Testis (tissue), 2 donors: ENCODE measurements around the gene PIGS.

Experiments
- CTCF ChIP-seq, 3 experiments: fragments of 450-650 bp in 2 of 3; fragments of 200-600 bp in 1 of 3; sonication (generic) in 1 of 3; IDR thresholded peaks; one replicate each; pipeline ENCODE4 v1.5.1; 2016 to 2019; ENCODE audit warnings: antibody characterized with exemption in 3 of 3, mild to moderate bottlenecking in 2 of 3, moderate library complexity in 1 of 3
- POLR2A ChIP-seq: fragments of 450-650 bp; IDR thresholded peaks from one replicate; pipeline ENCODE4 v1.6.1; 2017; ENCODE audit warnings: antibody characterized with exemption, mild to moderate bottlenecking, moderate library complexity

DNA sequence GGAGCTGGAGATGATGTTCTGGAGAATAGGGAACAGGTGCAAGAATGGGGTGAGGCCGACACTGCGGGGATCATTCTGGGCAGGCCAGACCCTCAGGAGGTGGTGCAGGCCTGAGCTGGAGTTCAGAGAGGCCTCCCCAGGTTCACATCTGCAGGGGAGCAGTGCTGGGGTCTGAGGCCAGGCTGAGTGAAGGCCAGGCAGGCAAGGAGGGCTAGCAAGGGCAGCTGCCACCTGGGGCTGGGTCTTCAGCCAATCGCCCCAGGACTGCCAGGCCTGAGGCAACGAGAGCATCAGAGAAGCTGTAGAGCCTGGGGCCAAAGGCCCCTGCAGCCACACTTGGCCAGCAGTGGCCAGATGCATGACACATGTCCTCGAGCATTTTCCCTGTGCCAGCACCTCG, 50.6 kb downstream of the PIGS start:
- TF ChIP-seq CTCF (IDR thresholded peaks at IDR 0.05) (no peak), POLR2A (no peak)
